Gastroesophageal sphincter (tissue), 4 donors: ENCODE data around the gene ZNRF3. TPM values are rescaled to one million over a fixed set of nuclear protein-coding genes. Genes with fewer than 3 reads are reported as not detected.
A peak's percentile ranks its signal among the peaks of the same experiment; 100 is the strongest.

Experiments used
- ATAC-seq: fragments of 150-250 bp; one replicate; pipeline ENCODE4 v1.9.1; 2016; ENCODE audit warnings: mild to moderate bottlenecking, moderate library complexity
- H3K27ac ChIP-seq, 4 donors: fragments of 200-600 bp; sonication (generic) in 3 of 4; 1 replicate in 3 of 4; 2 replicates in 1 of 4; pipeline ENCODE4 v1.5.1; 2016 to 2019
- H3K27me3 ChIP-seq: fragments of 200-600 bp; sonication (generic); one replicate; pipeline ENCODE4 v1.5.1; 2019
- H3K36me3 ChIP-seq, 2 donors: fragments of 200-600 bp; sonication (generic); one replicate each; pipeline ENCODE4 v1.5.1; 2019; ENCODE audit warnings: control low read depth in 1 of 2
- H3K4me1 ChIP-seq, 3 donors: fragments of 200-600 bp; sonication (generic); 1 replicate in 2 of 3; 2 replicates in 1 of 3; pipeline ENCODE4 v1.5.1; 2016 to 2019; ENCODE audit warnings: control low read depth in 2 of 3
- H3K4me3 ChIP-seq, 2 donors: fragments of 200-600 bp; sonication (generic); one replicate each; pipeline ENCODE4 v1.5.1; 2019; ENCODE audit warnings: mild to moderate bottlenecking in 1 of 2, moderate library complexity in 1 of 2
- H3K9me3 ChIP-seq, 3 donors: fragments of 200-600 bp; sonication (generic); one replicate each; pipeline ENCODE4 v1.5.1; 2017 to 2019; ENCODE audit warnings: control low read depth in 2 of 3
- EP300 ChIP-seq: sonication (generic); formaldehyde crosslinking; IDR thresholded peaks from one replicate; pipeline ENCODE4 v1.6.1; 2017; ENCODE audit warnings: antibody characterized with exemption, mild to moderate bottlenecking
- POLR2A ChIP-seq, 2 donors: fragments of 450-650 bp; IDR thresholded peaks; one replicate each; pipeline ENCODE4 v1.6.1; 2017; ENCODE audit warnings: antibody characterized with exemption in 2 of 2, mild to moderate bottlenecking in 2 of 2, moderate library complexity in 1 of 2
- POLR2AphosphoS5 ChIP-seq: sonication (generic); formaldehyde crosslinking; IDR thresholded peaks from one replicate; pipeline ENCODE4 v1.6.1; 2017; ENCODE audit warnings: antibody characterized with exemption
- WGBS, 2 donors: methylation state at CpG; one replicate each; pipeline ENCODE4 v1.1.5; 2018; ENCODE audit warnings: low coverage in 1 of 2; 5-methylcytosine and 5-hydroxymethylcytosine counted together
- total RNA-seq, 4 donors: library from RNA; depleted of rRNA; stranded (reverse); fragments of >200 nt; gene quantifications; one replicate each; pipeline ENCODE4 v1.1.0, GENCODE V29; 2016
- TF ChIP-seq, protein P1 (sequence below), 4 experiments: fragments of 200-600 bp in 2 of 4; fragments of 450-650 bp in 2 of 4; sonication (generic) in 1 of 4; IDR thresholded peaks; one replicate each; pipeline ENCODE4 v1.5.1; 2017 to 2019; ENCODE audit warnings: antibody characterized with exemption in 4 of 4, mild to moderate bottlenecking in 2 of 4, moderate library complexity in 2 of 4

Gene ZNRF3
- total RNA-seq, 4 donors from 2014 or later: 14.8 to 27.7 (median 19.8) TPM

DNA sequence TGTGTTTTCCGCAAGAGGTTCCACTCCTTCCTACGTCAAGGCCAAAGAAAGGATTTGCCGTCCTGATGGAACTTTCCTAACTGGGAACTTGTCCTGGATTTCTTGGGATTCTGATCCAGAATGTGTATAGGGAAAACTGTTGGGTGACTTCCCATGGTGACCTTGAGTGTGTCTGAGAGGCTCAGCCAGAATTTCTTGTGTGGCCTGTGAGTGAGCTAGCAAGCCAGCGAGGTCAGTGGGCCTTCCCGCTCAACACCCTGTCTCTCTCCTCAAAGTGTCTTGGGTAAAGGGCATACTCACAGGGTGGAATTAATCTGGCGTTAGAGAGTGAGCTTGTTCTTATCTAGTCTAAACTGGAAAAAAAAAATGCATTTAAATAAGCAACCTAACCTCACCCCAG is 20.4 kb downstream of the ZNRF3 start:
- no peak overlapping the region for H3K4me3 ChIP-seq
- no peaks in the 10 kb centered on the region for H3K9me3 ChIP-seq
- peaks cover 5 to 87% (median 40%) of the 10 kb centered on the region in 3 donors for H3K4me1 ChIP-seq
- H3K27me3 ChIP-seq: no peaks in the 10 kb centered on the region
- 57 to 61% methylated on average over 2 to 6 of the region's 6 CpGs for WGBS, 2 donors
- ATAC-seq: no peak
- H3K27ac ChIP-seq: peak overlapping the region; percentile 56 to 73 (median 68)
- no peaks in the 10 kb centered on the region for H3K36me3 ChIP-seq
- TF ChIP-seq EP300 (no peak), POLR2A (IDR thresholded peaks at IDR 0.05) (no peak), POLR2AphosphoS5 (no peak)
- TF ChIP-seq, protein P1, sequence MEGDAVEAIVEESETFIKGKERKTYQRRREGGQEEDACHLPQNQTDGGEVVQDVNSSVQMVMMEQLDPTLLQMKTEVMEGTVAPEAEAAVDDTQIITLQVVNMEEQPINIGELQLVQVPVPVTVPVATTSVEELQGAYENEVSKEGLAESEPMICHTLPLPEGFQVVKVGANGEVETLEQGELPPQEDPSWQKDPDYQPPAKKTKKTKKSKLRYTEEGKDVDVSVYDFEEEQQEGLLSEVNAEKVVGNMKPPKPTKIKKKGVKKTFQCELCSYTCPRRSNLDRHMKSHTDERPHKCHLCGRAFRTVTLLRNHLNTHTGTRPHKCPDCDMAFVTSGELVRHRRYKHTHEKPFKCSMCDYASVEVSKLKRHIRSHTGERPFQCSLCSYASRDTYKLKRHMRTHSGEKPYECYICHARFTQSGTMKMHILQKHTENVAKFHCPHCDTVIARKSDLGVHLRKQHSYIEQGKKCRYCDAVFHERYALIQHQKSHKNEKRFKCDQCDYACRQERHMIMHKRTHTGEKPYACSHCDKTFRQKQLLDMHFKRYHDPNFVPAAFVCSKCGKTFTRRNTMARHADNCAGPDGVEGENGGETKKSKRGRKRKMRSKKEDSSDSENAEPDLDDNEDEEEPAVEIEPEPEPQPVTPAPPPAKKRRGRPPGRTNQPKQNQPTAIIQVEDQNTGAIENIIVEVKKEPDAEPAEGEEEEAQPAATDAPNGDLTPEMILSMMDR (IDR thresholded peaks at IDR 0.05): no peak

DNA sequence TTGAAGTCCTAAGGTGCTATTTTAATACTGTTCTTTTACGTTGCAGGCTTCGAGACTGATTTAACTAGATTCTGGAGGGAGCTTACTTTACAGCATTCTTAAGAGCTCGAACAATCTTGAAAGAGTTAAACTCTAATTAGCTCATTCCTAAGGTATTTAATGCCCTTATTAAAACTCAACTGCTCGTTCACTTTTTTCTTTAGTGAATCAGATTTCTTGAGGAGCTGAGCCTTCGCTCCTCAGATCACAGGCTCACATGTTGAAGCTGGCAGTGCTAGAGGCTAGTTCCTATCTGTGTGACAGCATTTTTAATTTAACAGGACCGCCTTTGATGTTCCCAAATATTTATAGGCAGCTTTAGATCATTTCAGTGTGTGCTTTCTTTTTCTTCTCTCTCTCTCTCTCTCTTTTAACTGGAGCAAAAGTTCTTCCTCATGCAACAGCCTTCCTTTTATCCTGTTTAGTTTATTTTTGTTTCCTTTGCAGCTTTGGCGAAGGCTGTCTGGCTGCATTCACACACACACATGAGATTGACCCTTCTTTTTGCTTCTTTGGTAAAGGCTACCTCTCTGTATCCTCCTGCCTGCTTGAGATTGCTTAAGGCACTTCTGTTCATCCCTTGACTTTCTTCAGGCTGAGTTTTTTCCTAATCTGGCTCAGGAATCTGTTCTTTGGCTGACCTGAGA is 21.0 kb downstream of the ZNRF3 start:
- no peak for ATAC-seq
- no peak overlapping the region for H3K4me3 ChIP-seq
- H3K27me3 ChIP-seq: no peaks in the 10 kb centered on the region
- TF ChIP-seq, protein P1 (IDR thresholded peaks at IDR 0.05): no peak
- TF ChIP-seq POLR2AphosphoS5 (no peak), POLR2A (IDR thresholded peaks at IDR 0.05) (no peak), EP300 (no peak)
- H3K4me1 ChIP-seq: peaks cover 5 to 87% (median 40%) of the 10 kb centered on the region in 3 donors
- peak overlapping the region; percentile 56 to 73 (median 68) for H3K27ac ChIP-seq
- H3K36me3 ChIP-seq: no peaks in the 10 kb centered on the region
- no peaks in the 10 kb centered on the region for H3K9me3 ChIP-seq
- 16 to 23% methylated on average over 7 of the region's 7 CpGs for WGBS, 2 donors

DNA sequence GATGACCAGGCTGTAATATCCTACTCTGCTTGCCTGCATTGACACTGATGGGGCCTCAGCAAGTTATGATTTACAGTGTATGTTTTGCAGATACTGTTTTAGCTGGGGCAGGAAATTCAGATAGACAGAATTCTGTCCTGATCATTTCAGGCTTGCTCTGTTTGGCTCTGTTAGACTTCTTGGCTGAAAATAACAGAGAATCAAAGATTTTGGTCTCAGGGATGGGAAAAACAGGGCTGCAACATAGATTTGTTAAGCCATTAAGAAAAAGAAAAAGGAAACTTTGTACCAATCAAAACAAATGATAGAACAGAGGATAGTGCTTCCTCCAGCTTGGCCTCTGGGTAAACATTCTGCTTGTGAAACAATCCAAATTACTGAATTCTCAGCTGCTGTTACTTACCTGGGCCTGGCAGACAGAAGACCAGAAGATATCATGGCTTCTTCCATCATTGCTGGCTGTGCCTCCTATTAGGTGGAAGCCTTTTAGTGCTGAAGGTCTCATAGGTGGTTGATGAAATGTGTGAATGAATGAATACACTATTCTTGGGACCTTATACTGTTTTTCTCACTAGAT is 22.0 kb downstream of the ZNRF3 start:
- no peak for ATAC-seq
- Histone ChIP-seq H3K27ac (peak overlapping the region in 3 of 4 donors; percentile 56 to 73 (median 70)), H3K27me3 (no peaks in the 10 kb centered on the region), H3K36me3 (no peaks in the 10 kb centered on the region), H3K4me1 (peaks cover 5 to 86% (median 40%) of the 10 kb centered on the region in 3 donors), H3K4me3 (no peak overlapping the region), H3K9me3 (no peaks in the 10 kb centered on the region)
- TF ChIP-seq POLR2A (IDR thresholded peaks at IDR 0.05) (no peak), POLR2AphosphoS5 (no peak), EP300 (no peak)
- TF ChIP-seq, protein P1 (IDR thresholded peaks at IDR 0.05): no peak

DNA sequence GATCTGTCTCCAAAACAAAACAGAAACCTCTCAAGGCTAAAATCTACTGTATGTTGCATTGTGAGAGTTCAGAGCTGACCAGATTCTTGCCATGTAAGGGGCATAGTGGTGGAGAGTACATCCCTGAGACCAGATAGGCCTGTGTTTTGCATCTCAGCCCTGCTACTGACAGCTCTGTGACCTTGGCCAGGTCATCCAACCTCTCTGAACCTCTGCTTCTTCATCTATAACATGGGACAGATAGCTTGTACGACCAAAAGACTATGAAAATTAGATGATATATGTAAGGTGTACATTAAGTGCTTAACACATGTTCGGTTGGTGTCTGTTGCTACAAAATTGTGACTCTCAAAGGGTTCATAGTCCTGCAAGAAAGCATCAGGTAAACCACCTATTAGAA is 22.9 kb downstream of the ZNRF3 start:
- H3K9me3 ChIP-seq: no peaks in the 10 kb centered on the region
- peak overlapping the region in 3 of 4 donors; percentile 29 to 73 (median 70) for H3K27ac ChIP-seq
- H3K36me3 ChIP-seq: no peaks in the 10 kb centered on the region
- no peak for ATAC-seq
- TF ChIP-seq POLR2A (IDR thresholded peaks at IDR 0.05): no peak
- no peak for TF ChIP-seq EP300
- TF ChIP-seq POLR2AphosphoS5: no peak
- TF ChIP-seq, protein P1 (IDR thresholded peaks at IDR 0.05): no peak
- WGBS, 2 donors: 95% methylated on average over 2 of the region's 2 CpGs; no CpG with 5 or more reads in 1 of the 2 donors
- H3K4me3 ChIP-seq: no peak overlapping the region
- no peaks in the 10 kb centered on the region for H3K27me3 ChIP-seq
- peaks cover 11 to 89% (median 50%) of the 10 kb centered on the region in 3 donors for H3K4me1 ChIP-seq
